HepG2 (cell line): ENCODE data around the gene USP35. TPM values are rescaled to one million over a fixed set of nuclear protein-coding genes. Genes with fewer than 3 reads are reported as not detected.

Experiments used
- CHD2 ChIP-seq: IDR thresholded peaks from 2 replicates; pipeline ENCODE4 v1.6.1; 2011; ENCODE audit warnings: low read depth, low read length, improper control_type of control experiment
- CHD4 ChIP-seq: fragments of 200-600 bp; sonication (generic); IDR thresholded peaks from 2 replicates; pipeline ENCODE4 v1.7.0; 2017; ENCODE audit warnings: mild to moderate bottlenecking, low read length, borderline replicate concordance
- CSRNP2 ChIP-seq: sonication (generic); formaldehyde crosslinking; conservative IDR thresholded peaks from 2 replicates; pipeline ENCODE4 v1.8.0; 2022; ENCODE audit warnings: low read depth, missing genetic modification reagents
- EED ChIP-seq: sonication (generic); formaldehyde crosslinking; IDR thresholded peaks from 2 replicates; pipeline ENCODE4 v1.5.0; 2020; ENCODE audit warnings: mild to moderate bottlenecking, missing genetic modification reagents
- ETV6 ChIP-seq: sonication (generic); formaldehyde crosslinking; conservative IDR thresholded peaks from 2 replicates; pipeline ENCODE4 v1.4.0; 2020; ENCODE audit warnings: missing genetic modification reagents
- HDAC1 ChIP-seq: sonication (generic); formaldehyde crosslinking; IDR thresholded peaks from 2 replicates; pipeline ENCODE4 v1.5.1; 2020; ENCODE audit warnings: mild to moderate bottlenecking, missing genetic modification reagents
- ISL2 ChIP-seq: sonication (generic); formaldehyde crosslinking; IDR thresholded peaks from 2 replicates; pipeline ENCODE4 v1.5.0; 2020; ENCODE audit warnings: missing genetic modification reagents
- MAFG ChIP-seq: sonication (generic); formaldehyde crosslinking; IDR thresholded peaks from 2 replicates; pipeline ENCODE4 v1.5.1; 2020; ENCODE audit warnings: mild to moderate bottlenecking, missing genetic modification reagents
- PAF1 ChIP-seq: IDR thresholded peaks from 2 replicates; pipeline ENCODE4 v1.6.1; 2016; ENCODE audit warnings: missing genetic modification reagents, missing compliant biosample characterization
- POGK ChIP-seq: sonication (generic); formaldehyde crosslinking; conservative IDR thresholded peaks from 2 replicates; pipeline ENCODE4 v1.8.0; 2022; ENCODE audit warnings: mild to moderate bottlenecking, moderate library complexity, missing genetic modification reagents
- SRF ChIP-seq: IDR thresholded peaks from 2 replicates; pipeline ENCODE4 v1.6.1; 2011; ENCODE audit warnings: mild to moderate bottlenecking, low read depth, low read length, moderate library complexity
- ZC3H13 ChIP-seq: sonication (generic); formaldehyde crosslinking; IDR thresholded peaks from 2 replicates; pipeline ENCODE4 v1.8.1; 2023; ENCODE audit warnings: mild to moderate bottlenecking, missing genetic modification reagents, moderate library complexity
- ZNF367 ChIP-seq: sonication (generic); formaldehyde crosslinking; IDR thresholded peaks from 2 replicates; pipeline ENCODE4 v1.4.0; 2020; ENCODE audit warnings: missing genetic modification reagents, borderline replicate concordance
- ZNF605 ChIP-seq: sonication (generic); formaldehyde crosslinking; IDR thresholded peaks from 2 replicates; pipeline ENCODE4 v1.8.0; 2022; ENCODE audit warnings: mild to moderate bottlenecking, missing genetic modification reagents
- ZNF780A ChIP-seq: sonication (generic); formaldehyde crosslinking; IDR thresholded peaks from 2 replicates; pipeline ENCODE4 v1.8.0; 2022; ENCODE audit warnings: mild to moderate bottlenecking, missing genetic modification reagents, moderate library complexity
- ZNF883 ChIP-seq: sonication (generic); formaldehyde crosslinking; IDR thresholded peaks from 2 replicates; pipeline ENCODE4 v1.5.1; 2020; ENCODE audit warnings: mild to moderate bottlenecking, missing genetic modification reagents; ENCODE audit errors: not compliant biosample characterization
- ZSCAN31 ChIP-seq: sonication (generic); formaldehyde crosslinking; IDR thresholded peaks from 2 replicates; pipeline ENCODE4 v1.5.0; 2020; ENCODE audit warnings: low read depth, mild to moderate bottlenecking, missing genetic modification reagents
- polyA plus RNA-seq, 8 experiments: library from polyadenylated mRNA; depleted of rRNA in 3 of 8; stranded (reverse) in 7 of 8; unstranded in 1 of 8; fragments of >200 nt; fragmentation: Illumina TruSeq in 4 of 8; extraction: Trizol in 4 of 8; gene quantifications; 2 replicates each; pipeline versions ENCODE4 v1.2.1 to v1.2.3, GENCODE V29; 2011 to 2016; ENCODE audit warnings: low read depth in 4 of 8, missing spikeins in 1 of 8, mixed read lengths in 1 of 8; ENCODE audit not compliant: insufficient read depth in 1 of 8
- total RNA-seq, 5 experiments: library from RNA; depleted of rRNA; stranded (reverse); fragments of >200 nt; fragmentation: Illumina TruSeq; extraction: Trizol; gene quantifications; 2 replicates each; pipeline ENCODE4 v1.2.3, GENCODE V29; 2016; ENCODE audit warnings: low read depth in 1 of 5
- TF ChIP-seq, protein P1 (sequence below): IDR thresholded peaks from 2 replicates; pipeline ENCODE4 v1.6.1; 2016; ENCODE audit warnings: low read depth, missing genetic modification reagents, missing compliant biosample characterization
- TF ChIP-seq, protein P2 (sequence below): sonication (generic); formaldehyde crosslinking; IDR thresholded peaks from 2 replicates; pipeline ENCODE4 v1.5.0; 2020; ENCODE audit warnings: missing genetic modification reagents

Gene USP35
- total and polyA plus RNA-seq, 2 of the 13 experiments (the other 11 are each of a cell fraction or from before 2014, with no cell fraction given), result 4.6 to 7.7 TPM

DNA sequence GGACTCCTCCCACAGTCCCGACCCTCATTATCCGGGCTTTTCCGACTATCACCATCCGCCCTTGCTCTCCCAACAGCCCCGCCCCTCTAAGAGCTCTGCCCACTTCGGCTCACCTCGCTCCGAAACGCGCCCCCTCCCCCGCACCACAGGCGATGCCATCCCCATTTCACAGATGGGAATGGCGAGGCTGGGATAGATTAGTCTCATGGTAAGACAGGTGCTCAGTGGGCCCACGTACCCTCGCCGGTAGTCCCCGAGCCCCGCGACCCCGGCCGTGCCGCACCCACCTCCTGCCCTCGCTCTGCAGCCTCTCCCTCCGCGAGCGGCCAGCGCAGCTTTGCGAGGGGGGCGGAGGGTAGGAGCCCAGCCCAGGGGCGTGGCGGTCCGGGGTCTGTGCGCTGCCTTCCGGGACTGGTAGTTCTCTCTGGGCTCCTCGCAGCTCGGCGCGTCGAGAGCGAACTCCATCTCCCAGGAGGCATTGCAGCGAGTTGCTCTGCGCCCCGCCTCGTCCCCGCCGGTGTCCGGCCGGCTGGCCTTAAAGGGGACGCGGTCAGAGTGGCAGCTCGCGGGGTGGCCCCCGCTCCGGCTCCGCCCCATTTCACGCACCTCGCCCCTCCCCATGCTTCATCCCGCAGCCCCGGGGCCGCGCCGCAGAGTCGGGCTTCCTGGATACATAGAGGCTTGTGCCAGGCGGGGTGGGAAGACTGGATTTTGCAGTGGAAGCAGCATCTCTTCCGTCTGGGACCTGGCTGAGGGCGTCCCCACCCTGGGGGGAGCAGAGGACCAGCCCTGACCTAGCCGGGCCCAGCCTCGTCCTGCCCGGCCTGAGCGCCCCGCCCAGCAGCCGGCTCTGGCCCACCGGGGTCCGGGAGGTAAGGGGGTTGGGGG is at the start of gene USP35, which contains the start of gene KCTD21 (continued):
- TF ChIP-seq, protein P1, sequence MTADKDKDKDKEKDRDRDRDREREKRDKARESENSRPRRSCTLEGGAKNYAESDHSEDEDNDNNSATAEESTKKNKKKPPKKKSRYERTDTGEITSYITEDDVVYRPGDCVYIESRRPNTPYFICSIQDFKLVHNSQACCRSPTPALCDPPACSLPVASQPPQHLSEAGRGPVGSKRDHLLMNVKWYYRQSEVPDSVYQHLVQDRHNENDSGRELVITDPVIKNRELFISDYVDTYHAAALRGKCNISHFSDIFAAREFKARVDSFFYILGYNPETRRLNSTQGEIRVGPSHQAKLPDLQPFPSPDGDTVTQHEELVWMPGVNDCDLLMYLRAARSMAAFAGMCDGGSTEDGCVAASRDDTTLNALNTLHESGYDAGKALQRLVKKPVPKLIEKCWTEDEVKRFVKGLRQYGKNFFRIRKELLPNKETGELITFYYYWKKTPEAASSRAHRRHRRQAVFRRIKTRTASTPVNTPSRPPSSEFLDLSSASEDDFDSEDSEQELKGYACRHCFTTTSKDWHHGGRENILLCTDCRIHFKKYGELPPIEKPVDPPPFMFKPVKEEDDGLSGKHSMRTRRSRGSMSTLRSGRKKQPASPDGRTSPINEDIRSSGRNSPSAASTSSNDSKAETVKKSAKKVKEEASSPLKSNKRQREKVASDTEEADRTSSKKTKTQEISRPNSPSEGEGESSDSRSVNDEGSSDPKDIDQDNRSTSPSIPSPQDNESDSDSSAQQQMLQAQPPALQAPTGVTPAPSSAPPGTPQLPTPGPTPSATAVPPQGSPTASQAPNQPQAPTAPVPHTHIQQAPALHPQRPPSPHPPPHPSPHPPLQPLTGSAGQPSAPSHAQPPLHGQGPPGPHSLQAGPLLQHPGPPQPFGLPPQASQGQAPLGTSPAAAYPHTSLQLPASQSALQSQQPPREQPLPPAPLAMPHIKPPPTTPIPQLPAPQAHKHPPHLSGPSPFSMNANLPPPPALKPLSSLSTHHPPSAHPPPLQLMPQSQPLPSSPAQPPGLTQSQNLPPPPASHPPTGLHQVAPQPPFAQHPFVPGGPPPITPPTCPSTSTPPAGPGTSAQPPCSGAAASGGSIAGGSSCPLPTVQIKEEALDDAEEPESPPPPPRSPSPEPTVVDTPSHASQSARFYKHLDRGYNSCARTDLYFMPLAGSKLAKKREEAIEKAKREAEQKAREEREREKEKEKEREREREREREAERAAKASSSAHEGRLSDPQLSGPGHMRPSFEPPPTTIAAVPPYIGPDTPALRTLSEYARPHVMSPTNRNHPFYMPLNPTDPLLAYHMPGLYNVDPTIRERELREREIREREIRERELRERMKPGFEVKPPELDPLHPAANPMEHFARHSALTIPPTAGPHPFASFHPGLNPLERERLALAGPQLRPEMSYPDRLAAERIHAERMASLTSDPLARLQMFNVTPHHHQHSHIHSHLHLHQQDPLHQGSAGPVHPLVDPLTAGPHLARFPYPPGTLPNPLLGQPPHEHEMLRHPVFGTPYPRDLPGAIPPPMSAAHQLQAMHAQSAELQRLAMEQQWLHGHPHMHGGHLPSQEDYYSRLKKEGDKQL (CRISPR knock-in tag), result 0 out of 2 replicates have a peak, but pooled peaks have one; percentile 19
- no peak for TF ChIP-seq SRF
- TF ChIP-seq POGK, result peak; percentile 63; the same call in 1 of the 2 replicates
- TF ChIP-seq ZNF883, result peak; percentile 74
- 0 out of 2 replicates have a peak, but pooled peaks have one; percentile 58 for TF ChIP-seq EED (CRISPR knock-in tag)
- peak; percentile 84; the same call in 1 of the 2 replicates for TF ChIP-seq ZNF605
- TF ChIP-seq CSRNP2, result no peak
- TF ChIP-seq ZC3H13, result peak; percentile 32; the same call in 1 of the 2 replicates
- 0 out of 2 replicates have a peak, but pooled peaks have one; percentile 55 for TF ChIP-seq ZNF367 (CRISPR knock-in tag)
- TF ChIP-seq CHD4, result peak; percentile 99; the same call in 1 of the 2 replicates
- TF ChIP-seq HDAC1 (CRISPR knock-in tag), result peak; percentile 96
- no peak for TF ChIP-seq PAF1 (CRISPR knock-in tag)
- peak; percentile 42 for TF ChIP-seq ISL2 (CRISPR knock-in tag)
- no peak for TF ChIP-seq MAFG (CRISPR knock-in tag)
- TF ChIP-seq ZSCAN31 (CRISPR knock-in tag), result peak; percentile 75; the same call in 1 of the 2 replicates
- TF ChIP-seq ETV6 (CRISPR knock-in tag), result 0 out of 2 replicates have a peak, but pooled peaks have one; percentile 31
- TF ChIP-seq, protein P2, sequence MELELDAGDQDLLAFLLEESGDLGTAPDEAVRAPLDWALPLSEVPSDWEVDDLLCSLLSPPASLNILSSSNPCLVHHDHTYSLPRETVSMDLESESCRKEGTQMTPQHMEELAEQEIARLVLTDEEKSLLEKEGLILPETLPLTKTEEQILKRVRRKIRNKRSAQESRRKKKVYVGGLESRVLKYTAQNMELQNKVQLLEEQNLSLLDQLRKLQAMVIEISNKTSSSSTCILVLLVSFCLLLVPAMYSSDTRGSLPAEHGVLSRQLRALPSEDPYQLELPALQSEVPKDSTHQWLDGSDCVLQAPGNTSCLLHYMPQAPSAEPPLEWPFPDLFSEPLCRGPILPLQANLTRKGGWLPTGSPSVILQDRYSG (CRISPR knock-in tag), result no peak
- TF ChIP-seq CHD2, result peak; percentile 35; the same call in 1 of the 2 replicates
- 0 out of 2 replicates have a peak, but pooled peaks have one; percentile 32 for TF ChIP-seq ZNF780A (CRISPR knock-in tag)
